Mucosa of rectum (tissue), 2 donors: ENCODE data around the gene PLXDC2.
"Not testable (repeated sequence)": the region's sequence is repeated elsewhere in the genome, so short reads cannot be mapped to it uniquely, and the experiment has no call there.

Experiments used
- H3K27ac ChIP-seq, 2 donors: one replicate each; pipeline ENCODE4 v1.7.0; 2013; ENCODE audit warnings: inconsistent platforms in 2 of 2, low read depth in 2 of 2, low read length in 2 of 2
- H3K27me3 ChIP-seq, 2 donors: one replicate each; pipeline ENCODE4 v1.7.0; 2013; ENCODE audit warnings: low read length in 2 of 2; ENCODE audit not compliant: control insufficient read depth in 2 of 2, insufficient read depth in 2 of 2
- H3K36me3 ChIP-seq, 2 donors: one replicate each; pipeline ENCODE4 v1.7.0; 2013; ENCODE audit warnings: low read length in 2 of 2; ENCODE audit not compliant: control insufficient read depth in 2 of 2, insufficient read depth in 2 of 2
- H3K4me1 ChIP-seq, 2 donors: one replicate each; pipeline ENCODE4 v1.7.0; 2013; ENCODE audit warnings: low read length in 2 of 2, mild to moderate bottlenecking in 1 of 2; ENCODE audit not compliant: control insufficient read depth in 2 of 2, insufficient read depth in 2 of 2
- H3K4me3 ChIP-seq, 2 donors: one replicate each; pipeline ENCODE4 v1.7.0; 2013; ENCODE audit warnings: low read length in 2 of 2
- H3K9ac ChIP-seq, 2 donors: one replicate each; pipeline ENCODE4 v1.7.0; 2013; ENCODE audit warnings: low read length in 2 of 2, low read depth in 1 of 2, mild to moderate bottlenecking in 1 of 2
- H3K9me3 ChIP-seq, 2 donors: one replicate each; pipeline ENCODE4 v1.7.0; 2013; ENCODE audit warnings: low read length in 2 of 2; ENCODE audit not compliant: control insufficient read depth in 2 of 2
- donor health status: healthy.
- donor health status: Normal muscosa, but diverticular disease.

Gene PLXDC2

GRCh38 chr10:20020677-20021076 is 204.4 kb downstream of the PLXDC2 start:
- Histone ChIP-seq H3K36me3 (no peaks in the 10 kb centered on the region), H3K27me3 (no peaks in the 10 kb centered on the region), H3K9ac (no peak overlapping the region), H3K4me1 (no peaks in the 10 kb centered on the region), H3K27ac (no peak overlapping the region), H3K9me3 (no peaks in the 10 kb centered on the region), H3K4me3 (no peak overlapping the region)

- H3K36me3 ChIP-seq: no peaks in the 10 kb centered on the region
These were observed 213.3 kb downstream of the PLXDC2 start for GRCh38 chr10:20029523-20029922.

GRCh38 chr10:20033476-20033875 is 217.2 kb downstream of the PLXDC2 start:
- Histone ChIP-seq H3K27me3 (no peaks in the 10 kb centered on the region), H3K9me3 (no peaks in the 10 kb centered on the region), H3K4me3 (no peak overlapping the region), H3K9ac (no peak overlapping the region), H3K27ac (no peak overlapping the region), H3K4me1 (no peaks in the 10 kb centered on the region), H3K36me3 (no peaks in the 10 kb centered on the region)

More at GRCh38 chr10:20029523-20029922, 213.3 kb downstream of the PLXDC2 start:
- no peak overlapping the region for H3K4me3 ChIP-seq
- no peaks in the 10 kb centered on the region for H3K27me3 ChIP-seq
- H3K9ac ChIP-seq: no peak overlapping the region
- H3K9me3 ChIP-seq: no peaks in the 10 kb centered on the region
- no peak overlapping the region for H3K27ac ChIP-seq
- no peaks in the 10 kb centered on the region for H3K4me1 ChIP-seq

- no peaks in the 10 kb centered on the region for H3K9me3 ChIP-seq
- H3K27me3 ChIP-seq: no peaks in the 10 kb centered on the region
- H3K36me3 ChIP-seq: no peaks in the 10 kb centered on the region
- no peak overlapping the region for H3K9ac ChIP-seq
- no peak overlapping the region for H3K27ac ChIP-seq
- H3K4me3 ChIP-seq: no peak overlapping the region
- H3K4me1 ChIP-seq: no peaks in the 10 kb centered on the region
These were observed 218.5 kb downstream of the PLXDC2 start for GRCh38 chr10:20034732-20035131.

GRCh38 chr10:20040012-20040411 is 223.8 kb downstream of the PLXDC2 start:
- Histone ChIP-seq H3K4me3 (no peak overlapping the region), H3K4me1 (no peaks in the 10 kb centered on the region), H3K27ac (no peak overlapping the region), H3K27me3 (no peaks in the 10 kb centered on the region), H3K36me3 (no peaks in the 10 kb centered on the region), H3K9ac (no peak overlapping the region), H3K9me3 (no peaks in the 10 kb centered on the region)

- H3K36me3 ChIP-seq: no peaks in the 10 kb centered on the region
- H3K4me3 ChIP-seq: no peak overlapping the region
- no peak overlapping the region for H3K27ac ChIP-seq
- no peaks in the 10 kb centered on the region for H3K27me3 ChIP-seq
- no peaks in the 10 kb centered on the region for H3K9me3 ChIP-seq
- H3K9ac ChIP-seq: no peak overlapping the region
- no peaks in the 10 kb centered on the region for H3K4me1 ChIP-seq
These were observed 225.7 kb downstream of the PLXDC2 start for GRCh38 chr10:20041931-20042330.

- not testable (repeated sequence) for H3K27ac ChIP-seq, H3K27me3 ChIP-seq, H3K4me1 ChIP-seq, H3K9ac ChIP-seq, H3K4me3 ChIP-seq, H3K36me3 ChIP-seq, H3K9me3 ChIP-seq
These were observed 228.9 kb downstream of the PLXDC2 start for GRCh38 chr10:20045100-20045499.

GRCh38 chr10:20048161-20048560 is 231.9 kb downstream of the PLXDC2 start:
- no peaks in the 10 kb centered on the region for H3K9me3 ChIP-seq
- no peaks in the 10 kb centered on the region for H3K27me3 ChIP-seq
- no peak overlapping the region for H3K27ac ChIP-seq
- no peaks in the 10 kb centered on the region for H3K4me1 ChIP-seq
- H3K36me3 ChIP-seq: no peaks in the 10 kb centered on the region
- H3K9ac ChIP-seq: no peak overlapping the region
- no peak overlapping the region for H3K4me3 ChIP-seq

GRCh38 chr10:20058135-20058534 is 241.9 kb downstream of the PLXDC2 start:
- H3K9me3 ChIP-seq: no peaks in the 10 kb centered on the region
- H3K27me3 ChIP-seq: no peaks in the 10 kb centered on the region
- H3K27ac ChIP-seq: no peak overlapping the region
- H3K9ac ChIP-seq: no peak overlapping the region
- H3K4me3 ChIP-seq: no peak overlapping the region
- H3K36me3 ChIP-seq: no peaks in the 10 kb centered on the region
- H3K4me1 ChIP-seq: no peaks in the 10 kb centered on the region

- Histone ChIP-seq H3K4me3 (no peak overlapping the region), H3K4me1 (no peaks in the 10 kb centered on the region), H3K36me3 (no peaks in the 10 kb centered on the region), H3K9ac (no peak overlapping the region), H3K27ac (no peak overlapping the region), H3K9me3 (no peaks in the 10 kb centered on the region), H3K27me3 (no peaks in the 10 kb centered on the region)
These were observed 243.0 kb downstream of the PLXDC2 start for GRCh38 chr10:20059084-20059835.
